ENCODE measurements around the gene SFTPA2.
"Not testable (repeated sequence)": the region's sequence is repeated elsewhere in the genome, so short reads cannot be mapped to it uniquely, and the experiment has no call there.

The SFTPA2 gene

GRCh38 chr10:79511891-79512583, 48.2 kb downstream of the SFTPA2 start, which contains the start of gene EIF5AL1:
TSS of gene EIF5AL1 (plus strand) at chr10:79512533. CDS start at chr10:79512650, 117 bp downstream.
- DNase-seq (ENCODE audit: low read depth), result not testable (repeated sequence)

DNA sequence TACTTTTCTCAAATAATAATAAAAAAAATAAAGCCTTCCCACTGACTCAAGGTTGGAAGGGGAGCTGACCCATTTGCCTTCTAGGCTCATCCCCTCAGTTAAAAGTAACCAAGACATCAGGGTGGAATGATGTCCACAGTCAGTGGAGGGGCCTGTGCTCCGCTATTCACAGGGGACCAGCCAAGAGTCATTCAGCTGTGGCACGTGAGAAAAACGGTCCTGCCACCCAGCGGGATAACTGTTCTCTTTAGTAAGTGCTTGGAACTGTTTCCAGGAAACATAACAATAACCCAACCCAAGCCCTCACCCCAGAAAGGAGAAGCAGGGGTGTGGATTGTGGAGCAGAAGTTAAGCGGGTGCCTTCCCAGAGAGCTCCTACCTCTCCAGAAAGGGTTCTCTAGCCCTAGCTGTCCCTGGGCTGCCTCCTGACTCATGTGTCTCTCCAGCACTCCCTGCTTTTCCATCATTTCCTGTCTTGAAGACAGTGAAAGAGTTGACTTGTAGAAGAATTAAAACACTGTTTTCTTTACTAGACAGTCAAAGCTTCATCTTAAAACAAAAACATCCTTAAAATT, 50.2 kb downstream of the SFTPA2 start:
- not testable (repeated sequence) for DNase-seq (ENCODE audit: low read depth)

GRCh38 chr10:79509306-79509933, 50.8 kb downstream of the SFTPA2 start:
- DNase-seq (ENCODE audit: low read depth), result not testable (repeated sequence)

- DNase-seq (ENCODE audit: low read depth), result not testable (repeated sequence)
Measured at GRCh38 chr10:79508245-79508644, 52.0 kb downstream of the SFTPA2 start.

GRCh38 chr10:79507440-79508167, 52.6 kb downstream of the SFTPA2 start:
- DNase-seq (ENCODE audit: low read depth), result no peak

All from activated T-helper 1 cell treated with Interleukin-2 at 50 U/mL for 16 hours (primary cell).